Suprapubic skin (tissue), 4 donors: ENCODE data around the gene DCST1. TPM values are rescaled to one million over a fixed set of nuclear protein-coding genes. Genes with fewer than 3 reads are reported as not detected.
A peak's percentile ranks its signal among the peaks of the same experiment; 100 is the strongest.

Experiments
- DNase-seq, 2 donors: peaks; one replicate each; pipeline ENCODE4 v3.0.0-alpha.2; 2019; ENCODE audit warnings: low spot score in 2 of 2
- H3K27ac ChIP-seq: fragments of 200-600 bp; sonication (generic); one replicate; pipeline ENCODE4 v1.5.1; 2019
- H3K27me3 ChIP-seq: fragments of 200-600 bp; sonication (generic); one replicate; pipeline ENCODE4 v1.5.1; 2019
- H3K36me3 ChIP-seq: fragments of 200-600 bp; sonication (generic); one replicate; pipeline ENCODE4 v1.5.1; 2019
- H3K4me1 ChIP-seq: fragments of 200-600 bp; sonication (generic); one replicate; pipeline ENCODE4 v1.5.1; 2019
- H3K4me3 ChIP-seq: fragments of 200-600 bp; sonication (generic); one replicate; pipeline ENCODE4 v1.5.1; 2019; ENCODE audit warnings: mild to moderate bottlenecking
- H3K9me3 ChIP-seq: fragments of 200-600 bp; sonication (generic); one replicate; pipeline ENCODE4 v1.5.1; 2019
- EP300 ChIP-seq: sonication (generic); formaldehyde crosslinking; IDR thresholded peaks from one replicate; pipeline ENCODE4 v1.6.1; 2017; ENCODE audit warnings: antibody characterized with exemption
- POLR2A ChIP-seq, 2 donors: fragments of 450-650 bp; IDR thresholded peaks; one replicate each; pipeline ENCODE4 v1.6.1; 2017; ENCODE audit warnings: antibody characterized with exemption in 2 of 2, mild to moderate bottlenecking in 2 of 2, moderate library complexity in 2 of 2
- POLR2AphosphoS5 ChIP-seq, 3 donors: sonication (generic); formaldehyde crosslinking; IDR thresholded peaks; one replicate each; pipeline ENCODE4 v1.6.1; 2017; ENCODE audit warnings: antibody characterized with exemption in 3 of 3
- WGBS: methylation state at CpG from one replicate; pipeline ENCODE4 v1.1.5; 2018; 5-methylcytosine and 5-hydroxymethylcytosine counted together
- total RNA-seq, 4 donors: library from RNA; depleted of rRNA; stranded (reverse); fragments of >200 nt; gene quantifications; one replicate each; pipeline ENCODE4 v1.1.0, GENCODE V29; 2016
- TF ChIP-seq, protein P1 (sequence below), 2 donors: fragments of 200-600 bp in 1 of 2; fragments of 450-650 bp in 1 of 2; sonication (generic) in 1 of 2; IDR thresholded peaks; one replicate each; pipeline ENCODE4 v1.5.1; 2016 to 2019; ENCODE audit warnings: antibody characterized with exemption in 2 of 2, mild to moderate bottlenecking in 1 of 2, moderate library complexity in 1 of 2

Gene DCST1
- total RNA-seq, 4 donors from 2014 or later = 0.55 to 8.2 (median 2.8) TPM

DNA sequence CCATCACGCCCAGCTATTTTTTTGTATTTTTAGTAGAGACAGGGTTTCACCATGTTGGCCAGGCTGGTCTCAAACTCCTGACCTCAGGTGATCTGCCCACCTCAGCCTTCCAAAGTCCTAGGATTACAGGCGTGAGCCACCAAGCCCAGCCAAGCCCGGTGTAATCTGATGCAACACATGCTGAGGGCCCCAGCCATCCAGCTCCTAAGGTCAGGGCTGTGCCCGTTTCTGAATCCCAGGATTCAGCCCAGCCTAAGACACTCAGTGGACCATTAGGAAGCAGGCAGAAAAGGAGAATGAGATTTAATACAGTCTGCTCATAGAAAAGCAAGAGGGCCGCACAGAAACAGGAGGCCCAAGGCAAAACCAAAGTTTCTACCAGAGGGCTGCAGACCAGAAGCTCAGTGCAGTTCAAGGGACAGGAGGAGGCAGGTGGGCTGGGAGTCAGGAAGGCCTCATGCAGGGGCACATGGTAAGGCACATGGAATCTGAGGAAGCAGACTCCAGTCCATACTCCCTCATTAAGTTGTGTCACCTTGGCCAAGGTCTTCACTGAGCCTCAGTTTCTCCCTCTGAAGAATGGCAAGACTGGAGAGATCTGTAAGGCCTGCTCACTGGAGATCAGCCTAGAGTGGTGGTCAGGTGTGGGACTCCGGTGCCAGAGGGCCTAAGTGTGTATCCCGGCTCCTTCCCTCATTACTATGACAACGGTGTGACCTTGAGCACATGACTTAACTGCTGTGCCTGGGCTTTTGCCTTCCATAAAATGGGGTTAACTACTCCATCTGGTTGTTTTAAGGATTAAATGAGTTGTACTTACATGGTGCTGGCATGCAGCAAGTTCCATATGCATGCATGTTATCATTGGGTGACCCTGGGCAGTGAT is 15.1 kb downstream of the DCST1 start:
- Histone ChIP-seq H3K36me3 (peaks cover 2% of the 10 kb centered on the region), H3K4me1 (peaks cover 61% of the 10 kb centered on the region), H3K27ac (no peak overlapping the region), H3K27me3 (no peaks in the 10 kb centered on the region), H3K9me3 (no peaks in the 10 kb centered on the region), H3K4me3 (no peak overlapping the region)
- TF ChIP-seq POLR2AphosphoS5 (IDR thresholded peaks at IDR 0.05) = no peak
- no peak for TF ChIP-seq POLR2A (IDR thresholded peaks at IDR 0.05)
- TF ChIP-seq, protein P1, sequence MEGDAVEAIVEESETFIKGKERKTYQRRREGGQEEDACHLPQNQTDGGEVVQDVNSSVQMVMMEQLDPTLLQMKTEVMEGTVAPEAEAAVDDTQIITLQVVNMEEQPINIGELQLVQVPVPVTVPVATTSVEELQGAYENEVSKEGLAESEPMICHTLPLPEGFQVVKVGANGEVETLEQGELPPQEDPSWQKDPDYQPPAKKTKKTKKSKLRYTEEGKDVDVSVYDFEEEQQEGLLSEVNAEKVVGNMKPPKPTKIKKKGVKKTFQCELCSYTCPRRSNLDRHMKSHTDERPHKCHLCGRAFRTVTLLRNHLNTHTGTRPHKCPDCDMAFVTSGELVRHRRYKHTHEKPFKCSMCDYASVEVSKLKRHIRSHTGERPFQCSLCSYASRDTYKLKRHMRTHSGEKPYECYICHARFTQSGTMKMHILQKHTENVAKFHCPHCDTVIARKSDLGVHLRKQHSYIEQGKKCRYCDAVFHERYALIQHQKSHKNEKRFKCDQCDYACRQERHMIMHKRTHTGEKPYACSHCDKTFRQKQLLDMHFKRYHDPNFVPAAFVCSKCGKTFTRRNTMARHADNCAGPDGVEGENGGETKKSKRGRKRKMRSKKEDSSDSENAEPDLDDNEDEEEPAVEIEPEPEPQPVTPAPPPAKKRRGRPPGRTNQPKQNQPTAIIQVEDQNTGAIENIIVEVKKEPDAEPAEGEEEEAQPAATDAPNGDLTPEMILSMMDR (IDR thresholded peaks at IDR 0.05) = no peak
- TF ChIP-seq EP300 = no peak
- no peak for DNase-seq
- WGBS = 84% methylated on average over 7 of the region's 8 CpGs

DNA sequence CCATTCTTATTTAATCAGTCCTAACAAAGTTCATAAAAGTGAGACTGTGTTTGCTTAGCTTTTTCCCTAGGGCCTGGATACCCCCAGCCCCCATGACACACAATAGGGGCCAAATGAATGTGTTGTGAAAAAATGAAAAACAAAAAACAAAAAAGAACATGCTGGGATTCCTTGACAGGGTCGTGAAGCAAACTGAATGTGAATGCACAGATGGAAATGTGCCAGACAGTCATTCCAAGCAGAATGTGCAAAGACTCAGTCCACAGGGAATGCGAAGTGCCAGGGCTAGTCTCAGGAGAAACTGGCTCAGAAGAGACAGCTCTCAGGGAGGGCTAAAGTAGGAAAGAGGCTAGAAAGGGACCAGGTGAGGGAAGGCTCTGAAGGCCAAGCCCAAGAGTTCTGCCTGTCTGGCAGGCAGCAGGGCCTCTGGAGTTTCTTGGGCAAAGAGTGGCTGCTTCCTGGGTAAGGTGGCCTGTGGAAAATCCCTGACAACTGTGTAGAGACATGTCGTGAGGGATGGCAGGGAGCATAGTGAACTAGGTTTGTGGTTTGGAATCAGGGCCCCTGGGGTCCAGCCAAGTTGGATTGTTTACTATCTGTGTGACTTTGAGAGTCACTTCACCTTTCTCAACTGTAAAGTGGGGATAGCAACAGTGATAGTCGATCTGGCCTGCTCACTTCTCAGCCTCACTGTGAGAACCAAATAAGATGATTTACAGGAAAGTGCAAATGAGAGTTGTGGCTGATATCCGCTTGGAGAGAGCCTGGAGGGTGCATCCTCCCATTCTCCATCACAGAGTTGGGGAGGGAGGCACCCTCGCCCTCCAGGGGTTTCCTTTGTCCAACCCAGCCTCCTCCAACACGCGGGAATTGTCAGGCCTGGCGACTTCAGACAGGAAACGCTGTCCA is 16.3 kb downstream of the DCST1 start:
- TF ChIP-seq POLR2A (IDR thresholded peaks at IDR 0.05) = no peak
- TF ChIP-seq, protein P1 (IDR thresholded peaks at IDR 0.05) = no peak
- no peak for TF ChIP-seq EP300
- TF ChIP-seq POLR2AphosphoS5 (IDR thresholded peaks at IDR 0.05) = no peak
- peaks cover 54% of the 10 kb centered on the region for H3K4me1 ChIP-seq
- no peak for DNase-seq

DNA sequence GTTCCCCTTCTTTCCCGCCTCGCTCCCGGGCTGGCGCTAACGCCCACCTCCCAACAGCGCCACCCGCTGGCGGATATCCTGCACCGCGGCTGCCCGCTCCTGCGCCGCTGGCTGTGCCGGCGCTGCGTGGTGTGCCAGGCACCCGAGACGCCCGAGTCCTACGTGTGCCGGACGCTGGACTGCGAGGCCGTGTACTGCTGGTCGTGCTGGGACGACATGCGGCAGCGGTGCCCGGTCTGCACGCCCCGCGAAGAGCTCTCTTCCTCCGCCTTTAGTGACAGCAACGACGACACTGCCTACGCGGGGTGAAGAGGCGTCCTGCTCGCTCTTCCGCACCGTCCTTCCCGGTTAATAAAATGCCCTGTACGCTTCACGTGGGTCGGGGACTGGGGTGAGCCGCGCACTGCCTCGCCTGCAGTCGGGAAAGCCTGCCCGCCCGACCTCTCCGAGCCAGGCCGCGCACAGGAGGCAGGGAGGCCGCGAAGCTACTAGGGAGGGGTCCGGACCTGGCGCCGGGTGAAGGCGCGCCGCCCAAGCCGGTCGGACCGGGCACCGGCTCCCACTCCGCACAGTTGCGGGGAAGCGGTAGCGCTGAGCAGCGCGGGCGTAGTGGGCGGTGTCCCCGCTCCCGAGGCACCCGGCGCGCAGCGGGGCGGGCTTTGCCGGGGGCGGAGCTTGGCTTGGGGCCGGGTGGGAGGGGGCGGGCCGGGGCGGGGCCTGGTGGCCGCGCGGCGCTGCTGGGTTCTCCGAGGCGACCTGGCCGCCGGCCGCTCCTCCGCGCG is 17.1 kb downstream of the DCST1 start, which contains the start of gene ADAM15:
Gene ADAM15 (plus strand): TSS at position 757 of the 782 bp plus-strand sequence. CDS start 71 bp downstream, outside the sequence.
- Histone ChIP-seq H3K27ac (peak within 1 kb of the TSS; percentile 94), H3K4me3 (peak within 1 kb of the TSS; percentile 81), H3K4me1 (peaks cover 46% of the 10 kb centered on the region), H3K27me3 (no peaks in the 10 kb centered on the region), H3K9me3 (no peaks in the 10 kb centered on the region), H3K36me3 (peaks cover 23% of the 10 kb centered on the region)
- peak; percentile 91 for DNase-seq
- WGBS = 0% methylated on average over 1 of the region's 99 CpGs
- TF ChIP-seq, protein P1 (IDR thresholded peaks at IDR 0.05) = peak; percentile 82 to 96
- TF ChIP-seq POLR2AphosphoS5 (IDR thresholded peaks at IDR 0.05) = peak in 1 of 3 donors; percentile 71
- TF ChIP-seq POLR2A (IDR thresholded peaks at IDR 0.05) = no peak

More for the DNA sequence above, 16.3 kb downstream of the DCST1 start:
- no peaks in the 10 kb centered on the region for H3K9me3 ChIP-seq
- H3K4me3 ChIP-seq = peak overlapping the region; percentile 81
- 14% methylated on average over 6 of the region's 10 CpGs for WGBS
- H3K27ac ChIP-seq = peak overlapping the region; percentile 94
- no peaks in the 10 kb centered on the region for H3K27me3 ChIP-seq
- H3K36me3 ChIP-seq = peaks cover 15% of the 10 kb centered on the region

DNA sequence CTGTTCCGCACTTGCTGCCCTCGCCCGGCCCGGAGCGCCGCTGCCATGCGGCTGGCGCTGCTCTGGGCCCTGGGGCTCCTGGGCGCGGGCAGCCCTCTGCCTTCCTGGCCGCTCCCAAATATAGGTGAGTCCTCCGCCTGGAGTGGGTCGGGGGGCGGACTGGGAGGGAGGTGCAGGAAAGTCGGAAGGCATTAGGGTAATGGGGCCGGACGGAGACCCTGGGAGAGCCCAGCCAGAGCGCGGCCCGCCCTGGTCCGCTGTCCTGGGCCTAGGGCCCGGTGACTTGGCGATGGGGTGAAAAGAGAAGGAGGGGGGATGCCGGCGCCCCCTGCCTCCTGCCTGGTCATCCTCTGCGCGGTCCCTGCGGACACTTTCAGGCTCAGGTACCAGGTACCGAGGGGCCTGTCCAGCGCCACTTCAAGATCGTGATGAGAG is 17.7 kb downstream of the DCST1 start:
- H3K4me1 ChIP-seq = peaks cover 45% of the 10 kb centered on the region
- no peaks in the 10 kb centered on the region for H3K9me3 ChIP-seq
- no peaks in the 10 kb centered on the region for H3K27me3 ChIP-seq
- peak overlapping the region; percentile 81 for H3K4me3 ChIP-seq
- TF ChIP-seq, protein P1 (IDR thresholded peaks at IDR 0.05) = no peak
- TF ChIP-seq POLR2A (IDR thresholded peaks at IDR 0.05) = no peak
- TF ChIP-seq EP300 = no peak
- no peak for TF ChIP-seq POLR2AphosphoS5 (IDR thresholded peaks at IDR 0.05)
- H3K27ac ChIP-seq = peak overlapping the region; percentile 94
- 0% methylated on average over 10 of the region's 31 CpGs for WGBS
- no peak for DNase-seq
- H3K36me3 ChIP-seq = peaks cover 29% of the 10 kb centered on the region
